Lung (tissue), 12 donors: ENCODE measurements around the gene APOL3. TPM values are rescaled to one million over a fixed set of nuclear protein-coding genes. Genes with fewer than 3 reads are reported as not detected.
A peak's percentile ranks its signal among the peaks of the same experiment; 100 is the strongest.
"Not testable (repeated sequence)": the region's sequence is repeated elsewhere in the genome, so short reads cannot be mapped to it uniquely, and the experiment has no call there.

Source experiments
- ATAC-seq: fragments of 200-7000 bp; cut with Tn5 transposase; one replicate; pipeline ENCODE4 v1.9.1; 2020; ENCODE audit warnings: moderate number of reproducible peaks; ENCODE audit not compliant: insufficient read depth, low FRiP score
- DNase-seq, 3 donors: peaks; one replicate each; pipeline ENCODE4 v3.0.0-alpha.2; 2013 to 2017
- H3K27ac ChIP-seq, 2 donors: one replicate each; pipeline ENCODE4 v1.5.1; 2013; ENCODE audit warnings: mild to moderate bottlenecking in 2 of 2, moderate library complexity in 2 of 2, control low read depth in 1 of 2, inconsistent platforms in 1 of 2, low read depth in 1 of 2, low read length in 1 of 2
- H3K27me3 ChIP-seq, 3 donors: one replicate each; pipeline ENCODE4 v1.5.1; 2013; ENCODE audit warnings: low read length in 2 of 3; ENCODE audit not compliant: control insufficient read depth in 3 of 3, insufficient read depth in 3 of 3
- H3K36me3 ChIP-seq, 4 donors: one replicate each; pipeline ENCODE4 v1.5.1; 2013; ENCODE audit warnings: low read length in 4 of 4, mild to moderate bottlenecking in 1 of 4, moderate library complexity in 1 of 4; ENCODE audit not compliant: control insufficient read depth in 4 of 4, insufficient read depth in 4 of 4
- H3K4me1 ChIP-seq, 5 donors: one replicate each; pipeline ENCODE4 v1.5.1; 2013; ENCODE audit warnings: low read length in 5 of 5, mild to moderate bottlenecking in 2 of 5, moderate library complexity in 1 of 5; ENCODE audit not compliant: control insufficient read depth in 5 of 5, insufficient read depth in 5 of 5
- H3K4me3 ChIP-seq: one replicate; pipeline ENCODE4 v1.5.1; 2013; ENCODE audit warnings: mild to moderate bottlenecking, control low read depth, moderate library complexity
- H3K9ac ChIP-seq, 2 donors: one replicate each; pipeline ENCODE4 v1.5.1; 2013; ENCODE audit warnings: low read length in 2 of 2, control low read depth in 1 of 2; ENCODE audit not compliant: insufficient read depth in 1 of 2
- H3K9me3 ChIP-seq, 4 donors: one replicate each; pipeline ENCODE4 v1.5.1; 2013; ENCODE audit warnings: low read length in 3 of 4, mild to moderate bottlenecking in 1 of 4, moderate library complexity in 1 of 4; ENCODE audit not compliant: control insufficient read depth in 4 of 4, insufficient read depth in 3 of 4
- CTCF ChIP-seq: IDR thresholded peaks from 2 replicates; pipeline ENCODE4 v1.5.1; 2012; ENCODE audit warnings: mild to moderate bottlenecking; ENCODE audit errors: control extremely low read depth, extremely low read depth
- whole genome bisulfite sequencing, 2 donors: extraction: QIAGEN DNeasy Blood & Tissue Kit; methylation state at CpG; one replicate each; pipeline ENCODE4 v1.1.7; 2013; 5-methylcytosine and 5-hydroxymethylcytosine counted together
- polyA plus RNA-seq, 2 donors: library from polyadenylated mRNA; stranded (reverse); fragments of 200-250 nt; gene quantifications; one replicate each; pipeline ENCODE4 v1.2.1, GENCODE V29; 2013
- total RNA-seq, 2 donors: library from RNA; depleted of rRNA in 1 of 2; stranded (reverse); fragments of >200 nt in 1 of 2; gene quantifications; one replicate each; pipeline ENCODE4 v1.2.1, GENCODE V29; 2014 to 2021
- donor health status: control.
- donor health status: control.
- donor health status: Bipolar disorder and iron deficiency.
- donor health status: healthy.
- donor health status: DM: yes; HTN: yes; CAD: no.

APOL3 gene
- total and polyA plus RNA-seq, 4 donors: 26.2 to 50.9 (median 44.7) TPM

GRCh38 chr22:36102995-36103394 lies 57.6 kb downstream of the APOL3 start:
- Histone ChIP-seq H3K27ac (no peak overlapping the region), H3K4me1 (no peaks in the 10 kb centered on the region), H3K9ac (no peak overlapping the region), H3K36me3 (no peaks in the 10 kb centered on the region), H3K9me3 (no peaks in the 10 kb centered on the region), H3K4me3 (no peak overlapping the region), H3K27me3 (peaks cover 0 to 2% (median 0%) of the 10 kb centered on the region in 3 donors)
- DNase-seq (no peak), ATAC-seq (no peak)
- 92 to 99% methylated on average over 2 of the region's 2 CpGs for WGBS, 2 donors
- TF ChIP-seq CTCF: no peak

- no peak overlapping the region for H3K4me3 ChIP-seq
- H3K4me1 ChIP-seq: no peaks in the 10 kb centered on the region
- H3K9ac ChIP-seq: no peak overlapping the region
- TF ChIP-seq CTCF: no peak
- DNase-seq (no peak), ATAC-seq (no peak)
- no peak overlapping the region for H3K27ac ChIP-seq
- H3K9me3 ChIP-seq: peaks cover 0 to 2% (median 0%) of the 10 kb centered on the region in 4 donors
- peaks cover 0 to 2% (median 0%) of the 10 kb centered on the region in 3 donors for H3K27me3 ChIP-seq
- H3K36me3 ChIP-seq: no peaks in the 10 kb centered on the region
- WGBS, 2 donors: 96% methylated on average over 4 of the region's 4 CpGs
Observed at GRCh38 chr22:36101756-36102155, 58.8 kb downstream of the APOL3 start.

- H3K36me3 ChIP-seq, H3K4me1 ChIP-seq, H3K9me3 ChIP-seq, H3K27ac ChIP-seq, ATAC-seq, H3K4me3 ChIP-seq, H3K27me3 ChIP-seq, H3K9ac ChIP-seq, DNase-seq: not testable (repeated sequence)
- 91 to 95% methylated on average over 4 of the region's 4 CpGs for WGBS, 2 donors
Observed at GRCh38 chr22:36100908-36101307, 59.6 kb downstream of the APOL3 start.

- no peak overlapping the region for H3K27ac ChIP-seq
- WGBS, 2 donors: 79 to 82% methylated on average over 9 of the region's 9 CpGs
- H3K36me3 ChIP-seq: no peaks in the 10 kb centered on the region
- H3K27me3 ChIP-seq: no peaks in the 10 kb centered on the region
- H3K4me1 ChIP-seq: no peaks in the 10 kb centered on the region
- H3K9me3 ChIP-seq: peaks cover 0 to 2% (median 0%) of the 10 kb centered on the region in 4 donors
- no peak overlapping the region for H3K4me3 ChIP-seq
- no peak overlapping the region for H3K9ac ChIP-seq
- DNase-seq: peak in 2 of 3 donors; percentile 21 to 32
- TF ChIP-seq CTCF: no peak
- ATAC-seq: no peak
Observed at GRCh38 chr22:36100134-36100824, 60.3 kb downstream of the APOL3 start.

GRCh38 chr22:36099561-36099960 lies 61.0 kb downstream of the APOL3 start:
- DNase-seq, H3K9ac ChIP-seq, H3K27me3 ChIP-seq, H3K4me1 ChIP-seq, H3K36me3 ChIP-seq, H3K4me3 ChIP-seq, ATAC-seq, H3K27ac ChIP-seq, H3K9me3 ChIP-seq: not testable (repeated sequence)
- 92 to 95% methylated on average over 10 of the region's 10 CpGs for WGBS, 2 donors
